Measurements from ENCODE around the gene SKOR2.

- TF ChIP-seq CTCF (conservative IDR thresholded peaks at IDR 0.05; ENCODE audit: low read depth, low read length), result no peak
- no peak for TF ChIP-seq EZH2 (IDR thresholded peaks at IDR 0.05; ENCODE audit: borderline replicate concordance, low read depth, low read length, poor library complexity, severe bottlenecking)
Measured at GRCh38 chr18:47280121-47280520, 28.7 kb upstream of the SKOR2 start.
